Measurements from ENCODE around the gene SNIP1.
"Not testable (repeated sequence)": the region's sequence is repeated elsewhere in the genome, so short reads cannot be mapped to it uniquely, and the experiment has no call there.

- not testable (repeated sequence) for TF ChIP-seq PRDM1 (tag by site-specific recombination; IDR thresholded peaks at IDR 0.05); BCL11A (tag by site-specific recombination; IDR thresholded peaks at IDR 0.05; ENCODE audit: low read depth); ZBTB21 (tag by site-specific recombination; IDR thresholded peaks at IDR 0.05); ZNF670 (tag by site-specific recombination; IDR thresholded peaks at IDR 0.05; ENCODE audit: low read depth); ZNF24 (tag by site-specific recombination; IDR thresholded peaks at IDR 0.05); SETDB1 (IDR thresholded peaks at IDR 0.05; ENCODE audit: insufficient read length, low read length); ZNF121 (tag by site-specific recombination; IDR thresholded peaks at IDR 0.05); KLF9 (tag by site-specific recombination; IDR thresholded peaks at IDR 0.05; ENCODE audit: low read depth)
- TF ChIP-seq, protein P1, sequence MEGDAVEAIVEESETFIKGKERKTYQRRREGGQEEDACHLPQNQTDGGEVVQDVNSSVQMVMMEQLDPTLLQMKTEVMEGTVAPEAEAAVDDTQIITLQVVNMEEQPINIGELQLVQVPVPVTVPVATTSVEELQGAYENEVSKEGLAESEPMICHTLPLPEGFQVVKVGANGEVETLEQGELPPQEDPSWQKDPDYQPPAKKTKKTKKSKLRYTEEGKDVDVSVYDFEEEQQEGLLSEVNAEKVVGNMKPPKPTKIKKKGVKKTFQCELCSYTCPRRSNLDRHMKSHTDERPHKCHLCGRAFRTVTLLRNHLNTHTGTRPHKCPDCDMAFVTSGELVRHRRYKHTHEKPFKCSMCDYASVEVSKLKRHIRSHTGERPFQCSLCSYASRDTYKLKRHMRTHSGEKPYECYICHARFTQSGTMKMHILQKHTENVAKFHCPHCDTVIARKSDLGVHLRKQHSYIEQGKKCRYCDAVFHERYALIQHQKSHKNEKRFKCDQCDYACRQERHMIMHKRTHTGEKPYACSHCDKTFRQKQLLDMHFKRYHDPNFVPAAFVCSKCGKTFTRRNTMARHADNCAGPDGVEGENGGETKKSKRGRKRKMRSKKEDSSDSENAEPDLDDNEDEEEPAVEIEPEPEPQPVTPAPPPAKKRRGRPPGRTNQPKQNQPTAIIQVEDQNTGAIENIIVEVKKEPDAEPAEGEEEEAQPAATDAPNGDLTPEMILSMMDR (tag by site-specific recombination; IDR thresholded peaks at IDR 0.05) = not testable (repeated sequence)
Measured at GRCh38 chr1:37518241-37518640, 35.9 kb downstream of the SNIP1 start.

Data from HEK293 (cell line).